Chondrocyte (in vitro differentiated cells): ENCODE measurements around the gene EMID1. TPM values are rescaled to one million over a fixed set of nuclear protein-coding genes. Genes with fewer than 3 reads are reported as not detected.

Experiments
- DNase-seq: peaks from one replicate; pipeline ENCODE4 v3.0.0; 2021; ENCODE audit warnings: mixed read lengths, low spot score
- H3K27ac Mint-ChIP-seq: one replicate; pipeline ENCODE4 v1.8.0; 2021; ENCODE audit warnings: mild to moderate bottlenecking, moderate library complexity, mixed read lengths; ENCODE audit not compliant: unreplicated experiment
- H3K27me3 Mint-ChIP-seq: 2 replicates; pipeline ENCODE4 v1.8.0; 2021; ENCODE audit warnings: low read depth, mixed read lengths
- H3K36me3 Mint-ChIP-seq: 2 replicates; pipeline ENCODE4 v1.8.0; 2021; ENCODE audit warnings: low read depth, mixed read lengths
- H3K4me1 Mint-ChIP-seq: 2 replicates; pipeline ENCODE4 v1.8.0; 2021; ENCODE audit warnings: low read depth, mild to moderate bottlenecking, mixed read lengths
- H3K4me3 Mint-ChIP-seq: one replicate; pipeline ENCODE4 v1.8.0; 2021; ENCODE audit warnings: mild to moderate bottlenecking, moderate library complexity, mixed read lengths; ENCODE audit not compliant: unreplicated experiment
- H3K9me3 Mint-ChIP-seq: 2 replicates; pipeline ENCODE4 v1.8.0; 2021; ENCODE audit warnings: low read depth, mixed read lengths
- total RNA-seq: library from RNA; stranded (reverse); gene quantifications from 3 replicates; pipeline ENCODE4 v1.2.1, GENCODE V29; 2021
- TF ChIP-seq, protein P1 (sequence below): fragments of 200-600 bp; sonication (generic); IDR thresholded peaks from 2 replicates; pipeline ENCODE4 v1.5.0; 2021; ENCODE audit warnings: antibody characterized with exemption, mild to moderate bottlenecking, moderate library complexity

EMID1 gene
- total RNA-seq, 1 donor from 2014 or later, result not detected

DNA sequence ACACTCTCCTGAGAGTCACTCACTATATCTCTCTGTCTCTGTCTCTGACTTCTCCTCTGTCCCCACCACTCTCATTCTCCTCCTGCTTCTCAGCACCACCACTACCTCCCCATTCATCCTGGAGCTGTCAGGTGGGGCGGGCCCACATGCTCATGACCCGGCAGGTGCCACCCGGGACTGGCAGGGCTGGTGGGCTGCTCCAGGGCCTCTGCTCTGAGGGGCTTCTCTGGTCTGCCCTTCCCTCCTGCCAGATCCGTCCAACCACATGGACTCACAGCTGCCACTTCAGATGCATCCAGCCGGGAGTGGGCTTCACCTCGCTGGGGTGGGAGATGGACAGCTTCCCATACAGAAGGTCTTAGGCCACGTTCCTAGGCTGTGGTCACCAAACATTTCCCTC is 4.8 kb upstream of the EMID1 start:
- Mint-ChIP-seq H3K9me3 (no peaks in the 10 kb centered on the region), H3K4me1 (peaks cover 11% of the 10 kb centered on the region), H3K27ac (no peak overlapping the region), H3K4me3 (no peak overlapping the region), H3K27me3 (peaks cover 3% of the 10 kb centered on the region), H3K36me3 (no peaks in the 10 kb centered on the region)
- DNase-seq, result no peak
- TF ChIP-seq, protein P1, sequence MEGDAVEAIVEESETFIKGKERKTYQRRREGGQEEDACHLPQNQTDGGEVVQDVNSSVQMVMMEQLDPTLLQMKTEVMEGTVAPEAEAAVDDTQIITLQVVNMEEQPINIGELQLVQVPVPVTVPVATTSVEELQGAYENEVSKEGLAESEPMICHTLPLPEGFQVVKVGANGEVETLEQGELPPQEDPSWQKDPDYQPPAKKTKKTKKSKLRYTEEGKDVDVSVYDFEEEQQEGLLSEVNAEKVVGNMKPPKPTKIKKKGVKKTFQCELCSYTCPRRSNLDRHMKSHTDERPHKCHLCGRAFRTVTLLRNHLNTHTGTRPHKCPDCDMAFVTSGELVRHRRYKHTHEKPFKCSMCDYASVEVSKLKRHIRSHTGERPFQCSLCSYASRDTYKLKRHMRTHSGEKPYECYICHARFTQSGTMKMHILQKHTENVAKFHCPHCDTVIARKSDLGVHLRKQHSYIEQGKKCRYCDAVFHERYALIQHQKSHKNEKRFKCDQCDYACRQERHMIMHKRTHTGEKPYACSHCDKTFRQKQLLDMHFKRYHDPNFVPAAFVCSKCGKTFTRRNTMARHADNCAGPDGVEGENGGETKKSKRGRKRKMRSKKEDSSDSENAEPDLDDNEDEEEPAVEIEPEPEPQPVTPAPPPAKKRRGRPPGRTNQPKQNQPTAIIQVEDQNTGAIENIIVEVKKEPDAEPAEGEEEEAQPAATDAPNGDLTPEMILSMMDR, result no peak

DNA sequence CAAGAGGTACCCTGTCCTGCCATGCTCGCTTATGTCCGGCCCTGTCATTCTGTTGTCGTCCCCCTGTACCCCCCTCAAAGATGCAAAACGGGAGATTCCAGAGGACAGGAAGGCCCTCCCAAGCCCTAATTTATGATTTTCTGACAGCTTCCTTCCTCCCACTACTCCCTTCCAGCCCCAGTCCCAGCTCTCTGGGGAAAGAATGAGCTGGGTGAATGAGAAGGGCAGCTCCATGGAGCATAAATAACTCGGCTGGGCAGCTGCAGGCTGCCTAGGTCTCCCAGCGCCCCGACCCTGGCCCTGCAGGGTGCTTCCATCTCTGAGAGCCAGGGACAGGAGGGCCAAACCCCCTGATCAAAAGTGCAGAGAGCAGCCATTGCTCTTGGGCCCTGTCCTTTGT is 3.9 kb upstream of the EMID1 start:
- H3K36me3 Mint-ChIP-seq, result no peaks in the 10 kb centered on the region
- H3K4me1 Mint-ChIP-seq, result peaks cover 14% of the 10 kb centered on the region
- TF ChIP-seq, protein P1, result no peak
- H3K27ac Mint-ChIP-seq, result no peak overlapping the region
- peaks cover 5% of the 10 kb centered on the region for H3K27me3 Mint-ChIP-seq
- H3K9me3 Mint-ChIP-seq, result no peaks in the 10 kb centered on the region
- no peak for DNase-seq
- no peak overlapping the region for H3K4me3 Mint-ChIP-seq

DNA sequence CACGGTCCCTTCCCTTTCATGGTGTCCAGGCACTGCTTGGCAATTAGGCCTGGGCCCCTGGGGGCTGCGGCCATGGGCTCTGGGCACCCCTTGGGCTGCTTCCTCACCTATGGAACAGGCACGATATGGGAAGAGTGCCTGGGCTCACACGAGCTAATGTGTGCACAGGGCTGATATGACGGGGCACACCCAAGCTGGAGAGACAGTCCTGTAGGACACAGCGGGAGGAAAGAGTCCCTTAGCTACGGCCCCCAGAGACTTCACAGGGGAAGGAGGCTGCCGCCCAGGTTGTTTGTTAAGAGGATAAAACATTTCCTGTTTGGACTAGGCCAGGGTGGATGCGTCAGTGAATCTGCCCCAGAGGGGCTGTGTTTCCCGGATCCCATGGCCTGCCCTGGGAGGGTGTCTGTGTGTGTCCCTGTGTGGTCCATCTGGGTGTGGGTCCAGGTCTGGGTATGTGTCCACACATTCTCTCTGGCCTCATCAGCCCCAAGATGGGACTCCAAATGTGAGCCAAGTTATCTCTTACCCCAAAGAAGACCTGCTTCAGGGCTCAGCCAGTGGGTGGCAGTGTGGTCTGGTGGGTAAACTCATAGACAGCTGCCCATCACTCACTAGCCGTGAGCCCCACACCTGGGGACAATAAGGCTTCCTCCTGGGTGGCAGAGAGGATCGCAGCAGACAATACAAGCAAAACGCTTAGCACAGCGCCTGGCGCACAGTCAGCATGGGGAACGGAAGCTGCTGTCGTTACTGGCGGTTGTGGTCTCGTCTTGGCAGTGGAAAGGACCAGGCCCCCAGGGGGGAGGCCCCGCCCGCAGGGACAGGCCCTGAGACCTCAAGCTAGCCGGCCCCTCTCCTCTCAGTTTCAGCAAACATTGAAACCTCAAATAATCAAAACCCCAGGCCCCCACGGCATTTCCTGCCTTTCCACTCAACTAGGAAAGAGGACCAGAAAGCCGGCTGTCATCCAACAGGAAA is 3.2 kb upstream of the EMID1 start:
- DNase-seq, result no peak
- Mint-ChIP-seq H3K4me3 (no peak overlapping the region), H3K36me3 (no peaks in the 10 kb centered on the region), H3K27ac (no peak overlapping the region), H3K27me3 (peaks cover 5% of the 10 kb centered on the region), H3K9me3 (no peaks in the 10 kb centered on the region), H3K4me1 (peaks cover 11% of the 10 kb centered on the region)
- TF ChIP-seq, protein P1, result peak; percentile 66

DNA sequence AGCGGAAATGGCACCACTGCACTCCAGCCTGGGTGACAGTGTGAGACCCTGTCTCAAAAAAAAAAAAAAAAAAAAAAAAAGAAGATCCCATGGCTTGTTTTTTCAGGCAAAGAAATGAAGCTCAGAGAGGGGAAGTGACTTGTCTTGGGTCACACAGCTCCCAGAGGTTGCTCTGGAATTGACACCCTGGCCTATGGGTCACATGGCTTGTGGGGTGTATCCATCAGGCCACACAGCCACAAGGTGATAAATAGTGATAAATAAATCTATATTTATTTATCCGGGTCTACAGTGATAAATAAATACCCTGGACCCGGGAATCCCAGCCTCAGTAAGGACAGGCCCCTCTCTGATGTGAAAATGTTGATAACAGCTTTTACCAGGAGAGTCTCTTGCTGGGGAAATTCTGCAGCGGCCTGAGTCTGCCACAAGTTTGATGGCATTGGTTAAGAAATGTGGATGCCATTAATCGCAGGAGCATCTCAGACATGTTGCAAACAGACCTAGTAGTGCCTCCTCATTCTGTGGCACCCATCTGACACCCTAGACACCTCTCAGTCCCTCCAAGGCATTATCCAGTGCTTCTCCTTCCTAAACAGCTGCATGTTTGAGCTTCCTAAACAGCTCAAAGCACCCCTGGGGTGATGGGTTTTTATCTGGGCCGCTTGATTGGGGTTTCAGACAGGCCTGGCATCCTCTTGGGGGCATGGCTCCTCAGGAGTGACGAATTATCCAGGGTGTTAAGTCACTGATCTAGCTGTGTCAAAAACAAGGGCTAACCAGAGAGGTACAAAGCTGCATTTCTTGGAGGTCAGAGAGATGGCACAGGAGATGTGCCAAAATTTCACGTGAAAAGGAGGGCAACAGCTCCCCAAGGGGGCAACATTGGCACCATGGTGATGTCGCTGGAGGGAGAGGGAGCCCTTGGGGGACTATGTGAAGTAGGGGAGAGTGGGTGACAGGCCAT is 1.9 kb upstream of the EMID1 start:
- TF ChIP-seq, protein P1, result no peak
- H3K36me3 Mint-ChIP-seq, result no peaks in the 10 kb centered on the region
- DNase-seq, result no peak
- H3K4me3 Mint-ChIP-seq, result no peak overlapping the region
- peaks cover 11% of the 10 kb centered on the region for H3K4me1 Mint-ChIP-seq
- H3K9me3 Mint-ChIP-seq, result no peaks in the 10 kb centered on the region
- no peak overlapping the region for H3K27ac Mint-ChIP-seq
- peaks cover 5% of the 10 kb centered on the region for H3K27me3 Mint-ChIP-seq
